Type B pancreatic cell (in vitro differentiated cells): Measurements from ENCODE around the gene C10orf95. TPM values are rescaled to one million over a fixed set of nuclear protein-coding genes. Genes with fewer than 3 reads are reported as not detected.
A peak's percentile ranks its signal among the peaks of the same experiment; 100 is the strongest.

ENCODE experiments used
- DNase-seq: peaks from one replicate; pipeline ENCODE4 v3.0.0; 2021; ENCODE audit warnings: mixed read lengths; ENCODE audit not compliant: unreplicated experiment; ENCODE audit errors: extremely low spot score
- H3K27ac Mint-ChIP-seq: 2 replicates; pipeline ENCODE4 v1.8.0; 2021; ENCODE audit warnings: mild to moderate bottlenecking, mixed read lengths
- H3K27me3 Mint-ChIP-seq: 2 replicates; pipeline ENCODE4 v1.8.0; 2021; ENCODE audit warnings: mixed read lengths
- H3K36me3 Mint-ChIP-seq: 2 replicates; pipeline ENCODE4 v1.8.0; 2021; ENCODE audit warnings: mixed read lengths
- H3K4me1 Mint-ChIP-seq: one replicate; pipeline ENCODE4 v1.8.0; 2021; ENCODE audit warnings: mixed read lengths; ENCODE audit not compliant: unreplicated experiment
- H3K4me3 Mint-ChIP-seq: 2 replicates; pipeline ENCODE4 v1.8.0; 2021; ENCODE audit warnings: mild to moderate bottlenecking, mixed read lengths
- H3K9me3 Mint-ChIP-seq: 2 replicates; pipeline ENCODE4 v1.8.0; 2021; ENCODE audit warnings: mixed read lengths
- total RNA-seq: library from RNA; stranded (reverse); gene quantifications from 2 replicates; pipeline ENCODE4 v1.2.1, GENCODE V29; 2021; ENCODE audit warnings: low replicate concordance
- TF ChIP-seq, protein P1 (sequence below): fragments of 200-600 bp; sonication (generic); conservative IDR thresholded peaks from 2 replicates; pipeline ENCODE4 v1.5.0; 2021; ENCODE audit warnings: antibody characterized with exemption, mild to moderate bottlenecking

C10orf95 gene
- total RNA-seq, 1 donor from 2014 or later = 0.75 TPM

DNA sequence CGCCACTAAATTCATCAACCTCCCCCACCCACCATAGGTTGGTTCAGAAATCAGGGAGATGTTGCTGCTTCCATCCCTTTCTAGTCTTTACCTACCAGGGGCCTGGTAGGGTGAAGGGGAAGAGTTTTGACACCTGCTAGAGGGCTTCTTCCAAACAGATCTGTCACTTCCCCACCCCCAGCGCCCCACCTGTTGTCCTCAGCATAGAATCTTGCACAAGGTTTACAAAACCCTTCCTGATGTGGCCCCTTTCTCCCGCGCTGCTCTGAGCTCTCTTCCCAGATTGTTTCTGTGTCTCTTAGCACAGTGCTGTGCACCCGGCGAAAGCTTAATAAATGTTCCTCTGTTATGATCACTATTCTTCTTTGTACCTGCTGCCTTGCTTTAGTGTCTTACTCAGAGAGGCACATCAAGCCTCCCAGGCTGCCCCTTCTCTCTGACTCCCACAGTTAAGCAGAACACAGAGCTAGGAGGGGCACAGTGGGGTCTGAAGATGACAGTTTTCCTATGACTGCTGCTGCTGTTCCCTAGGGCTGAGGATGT, 11.2 kb upstream of the C10orf95 start:
- Mint-ChIP-seq H3K27me3 (peaks cover 2% of the 10 kb centered on the region), H3K27ac (peak overlapping the region; percentile 91), H3K4me3 (peak overlapping the region; percentile 92), H3K9me3 (no peaks in the 10 kb centered on the region), H3K4me1 (peaks cover 26% of the 10 kb centered on the region), H3K36me3 (peaks cover 3% of the 10 kb centered on the region)
- TF ChIP-seq, protein P1, sequence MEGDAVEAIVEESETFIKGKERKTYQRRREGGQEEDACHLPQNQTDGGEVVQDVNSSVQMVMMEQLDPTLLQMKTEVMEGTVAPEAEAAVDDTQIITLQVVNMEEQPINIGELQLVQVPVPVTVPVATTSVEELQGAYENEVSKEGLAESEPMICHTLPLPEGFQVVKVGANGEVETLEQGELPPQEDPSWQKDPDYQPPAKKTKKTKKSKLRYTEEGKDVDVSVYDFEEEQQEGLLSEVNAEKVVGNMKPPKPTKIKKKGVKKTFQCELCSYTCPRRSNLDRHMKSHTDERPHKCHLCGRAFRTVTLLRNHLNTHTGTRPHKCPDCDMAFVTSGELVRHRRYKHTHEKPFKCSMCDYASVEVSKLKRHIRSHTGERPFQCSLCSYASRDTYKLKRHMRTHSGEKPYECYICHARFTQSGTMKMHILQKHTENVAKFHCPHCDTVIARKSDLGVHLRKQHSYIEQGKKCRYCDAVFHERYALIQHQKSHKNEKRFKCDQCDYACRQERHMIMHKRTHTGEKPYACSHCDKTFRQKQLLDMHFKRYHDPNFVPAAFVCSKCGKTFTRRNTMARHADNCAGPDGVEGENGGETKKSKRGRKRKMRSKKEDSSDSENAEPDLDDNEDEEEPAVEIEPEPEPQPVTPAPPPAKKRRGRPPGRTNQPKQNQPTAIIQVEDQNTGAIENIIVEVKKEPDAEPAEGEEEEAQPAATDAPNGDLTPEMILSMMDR = no peak
- no peak for DNase-seq

DNA sequence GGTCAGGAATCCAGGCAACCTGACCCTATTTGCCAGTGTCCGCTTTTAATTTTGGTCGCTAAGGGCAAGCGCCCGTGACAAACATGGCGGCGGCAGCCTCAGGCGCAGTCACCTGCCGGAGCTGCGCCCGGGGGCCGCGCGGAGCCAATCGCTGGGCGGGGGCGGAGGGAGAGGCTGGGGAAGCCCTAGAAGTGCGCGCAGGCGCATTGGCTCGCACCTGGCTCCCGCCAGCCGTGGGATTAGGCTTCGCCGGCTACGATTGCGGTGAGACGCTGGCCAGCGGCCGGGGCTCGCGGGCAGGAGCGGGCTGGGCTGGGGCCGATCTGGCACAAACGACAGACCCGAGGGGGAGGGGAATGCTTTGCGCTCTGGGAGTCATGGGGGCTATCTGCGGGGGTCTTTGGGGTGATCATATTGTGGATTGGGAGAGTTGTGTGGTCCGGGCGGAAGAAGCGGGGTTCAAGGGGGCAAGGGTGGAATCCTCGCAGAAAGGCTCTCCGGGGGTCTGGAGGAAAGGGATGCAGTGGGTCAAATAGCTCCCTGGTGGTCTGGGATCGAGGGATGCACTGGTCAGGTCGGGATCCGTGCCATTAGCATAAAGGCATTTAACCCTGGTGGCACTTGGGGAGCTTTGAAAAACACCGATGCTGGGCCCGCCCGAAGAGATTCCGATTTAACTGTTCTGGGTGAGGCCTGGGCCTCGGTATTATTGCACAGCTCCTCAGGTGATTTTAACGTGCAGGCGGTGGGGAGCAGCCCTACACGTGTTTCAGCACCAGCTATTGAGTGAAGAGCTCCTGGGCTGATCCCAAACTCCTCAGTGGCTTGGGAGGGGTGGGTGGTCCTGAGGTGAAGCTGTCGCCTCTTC, 10.1 kb upstream of the C10orf95 start:
- peaks cover 2% of the 10 kb centered on the region for H3K27me3 Mint-ChIP-seq
- peak overlapping the region; percentile 91 for H3K27ac Mint-ChIP-seq
- TF ChIP-seq, protein P1 = no peak
- H3K9me3 Mint-ChIP-seq = no peaks in the 10 kb centered on the region
- peaks cover 3% of the 10 kb centered on the region for H3K36me3 Mint-ChIP-seq
- peaks cover 26% of the 10 kb centered on the region for H3K4me1 Mint-ChIP-seq
- peak overlapping the region; percentile 92 for H3K4me3 Mint-ChIP-seq
- peak; percentile 97 for DNase-seq

DNA sequence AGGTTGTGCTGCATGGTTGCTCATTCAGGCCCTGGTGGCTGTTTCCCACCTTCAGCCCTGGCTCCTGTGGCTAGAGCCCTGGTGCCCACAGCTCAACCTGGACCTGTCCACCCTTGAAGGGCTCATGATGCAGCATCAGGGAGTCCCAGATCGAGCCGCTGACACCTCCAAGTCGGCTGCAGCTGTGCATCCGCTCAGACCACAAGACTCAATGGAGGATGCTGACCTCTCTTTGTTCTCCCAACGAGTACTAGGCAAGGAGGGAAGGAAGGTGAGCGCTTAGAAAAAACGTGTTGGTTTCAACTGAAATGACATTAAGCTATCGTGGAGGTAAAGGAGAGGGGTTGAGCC, 9.5 kb upstream of the C10orf95 start:
- peak overlapping the region; percentile 92 for H3K4me3 Mint-ChIP-seq
- peak overlapping the region; percentile 91 for H3K27ac Mint-ChIP-seq
- H3K9me3 Mint-ChIP-seq = no peaks in the 10 kb centered on the region
- peaks cover 2% of the 10 kb centered on the region for H3K27me3 Mint-ChIP-seq
- H3K36me3 Mint-ChIP-seq = peaks cover 3% of the 10 kb centered on the region
- H3K4me1 Mint-ChIP-seq = peaks cover 26% of the 10 kb centered on the region
- DNase-seq = no peak
- TF ChIP-seq, protein P1 = no peak

DNA sequence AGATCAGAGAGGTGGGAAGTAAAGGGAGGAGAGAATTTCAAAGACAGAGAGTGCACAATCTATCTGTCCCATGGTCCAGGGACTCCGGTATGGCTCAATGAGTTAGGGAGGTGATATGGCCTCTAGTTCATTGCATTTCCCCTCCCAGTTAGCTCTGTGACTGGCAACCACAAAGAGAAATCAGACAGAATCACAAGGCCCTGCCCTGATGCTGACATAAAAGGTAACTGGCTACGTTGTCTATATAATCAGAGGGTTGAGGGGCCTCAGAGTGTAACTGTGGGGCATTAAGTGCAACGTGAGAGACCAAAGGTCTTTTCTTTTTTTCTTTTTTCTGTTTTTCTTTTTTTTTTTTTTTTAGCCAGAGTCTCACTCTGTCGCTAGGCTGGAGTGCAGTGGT, 7.3 kb upstream of the C10orf95 start:
- Mint-ChIP-seq H3K36me3 (peaks cover 2% of the 10 kb centered on the region), H3K4me1 (peaks cover 23% of the 10 kb centered on the region), H3K27me3 (peaks cover 2% of the 10 kb centered on the region), H3K27ac (no peak overlapping the region), H3K4me3 (no peak overlapping the region), H3K9me3 (no peaks in the 10 kb centered on the region)
- no peak for DNase-seq
- TF ChIP-seq, protein P1 = no peak

DNA sequence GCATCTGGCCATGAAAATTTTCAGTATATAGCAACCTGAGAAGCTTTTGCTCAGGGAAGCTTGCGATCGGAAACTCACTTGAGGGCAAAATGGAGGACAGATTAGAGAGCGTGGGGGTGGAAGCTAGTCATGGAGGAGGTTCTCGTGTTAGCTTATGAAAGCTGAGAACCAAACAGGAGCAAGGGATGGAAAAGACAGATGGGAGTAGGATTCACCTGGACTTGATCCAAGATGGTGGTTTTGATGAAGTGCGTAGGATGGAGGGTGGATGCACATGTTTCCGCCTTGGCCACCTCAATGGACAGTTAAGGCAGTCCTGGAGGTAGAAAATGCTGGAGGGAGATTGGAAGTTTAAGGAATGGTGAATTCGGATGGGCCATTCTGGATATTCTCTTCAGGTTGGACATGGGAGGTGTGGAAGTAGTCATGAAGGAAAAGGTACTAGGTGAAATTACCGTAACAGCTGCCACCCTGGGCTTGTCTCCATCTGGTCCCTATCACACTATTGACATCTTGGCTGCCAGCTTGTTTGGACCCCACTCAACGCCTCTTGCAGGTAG, 6.3 kb upstream of the C10orf95 start:
- TF ChIP-seq, protein P1 = no peak
- DNase-seq = no peak
- Mint-ChIP-seq H3K27ac (no peak overlapping the region), H3K4me3 (no peak overlapping the region), H3K9me3 (no peaks in the 10 kb centered on the region), H3K27me3 (no peaks in the 10 kb centered on the region), H3K36me3 (no peaks in the 10 kb centered on the region), H3K4me1 (peaks cover 22% of the 10 kb centered on the region)
